Fibroblast of the aortic adventitia (primary cell): ENCODE measurements around the gene RNF34. TPM values are rescaled to one million over a fixed set of nuclear protein-coding genes. Genes with fewer than 3 reads are reported as not detected.
"Not testable (repeated sequence)": the region's sequence is repeated elsewhere in the genome, so short reads cannot be mapped to it uniquely, and the experiment has no call there.

Source experiments
- DNase-seq: peaks from one replicate; pipeline ENCODE4 v3.0.0-alpha.2; 2010; ENCODE audit warnings: low read depth
- H3K4me3 ChIP-seq: 2 replicates; pipeline ENCODE4 v1.5.1; 2011; ENCODE audit warnings: low read depth, mild to moderate bottlenecking, control low read depth, low read length, moderate library complexity
- CTCF ChIP-seq: IDR thresholded peaks from 2 replicates; pipeline ENCODE4 v1.5.1; 2011; ENCODE audit warnings: mild to moderate bottlenecking, low read length, control low read depth, inconsistent platforms; ENCODE audit not compliant: insufficient read depth
- total RNA-seq: library from RNA; depleted of rRNA; stranded (reverse); fragments of >200 nt; gene quantifications from 2 replicates; pipeline ENCODE4 v1.2.3, GENCODE V29; 2012; ENCODE audit warnings: low replicate concordance

The RNF34 gene
- total RNA-seq, 1 donor: 36.9 TPM

- no peak for TF ChIP-seq CTCF
- DNase-seq: no peak
- no peak overlapping the region for H3K4me3 ChIP-seq
Observed at GRCh38 chr12:121376754-121377697, 22.9 kb upstream of the RNF34 start.

DNA sequence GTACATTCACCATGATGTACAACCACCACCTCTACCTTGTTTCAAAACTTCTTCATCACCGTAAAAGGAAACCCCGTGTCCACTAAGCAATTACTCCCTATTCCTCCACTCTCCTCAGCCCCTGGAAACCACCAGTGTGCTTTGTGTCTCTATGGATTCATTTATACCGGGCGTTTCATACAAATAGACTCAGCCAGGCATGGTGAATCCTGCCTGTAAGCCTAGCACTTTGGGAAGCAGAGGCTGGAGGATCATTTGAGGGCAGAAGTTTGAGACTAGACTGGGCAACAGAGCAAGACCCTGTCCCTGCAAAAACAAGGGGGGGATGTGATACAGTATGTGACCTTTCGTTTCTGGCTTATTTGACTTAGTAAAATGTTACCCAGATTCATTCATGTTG, 21.2 kb upstream of the RNF34 start:
- DNase-seq: no peak
- H3K4me3 ChIP-seq: no peak overlapping the region
- TF ChIP-seq CTCF: no peak

GRCh38 chr12:121379945-121380344, 20.0 kb upstream of the RNF34 start:
- no peak overlapping the region for H3K4me3 ChIP-seq
- no peak for TF ChIP-seq CTCF
- DNase-seq: no peak

- DNase-seq: no peak
- TF ChIP-seq CTCF: no peak
- H3K4me3 ChIP-seq: no peak overlapping the region
Observed at GRCh38 chr12:121383601-121384021, 16.3 kb upstream of the RNF34 start.

DNA sequence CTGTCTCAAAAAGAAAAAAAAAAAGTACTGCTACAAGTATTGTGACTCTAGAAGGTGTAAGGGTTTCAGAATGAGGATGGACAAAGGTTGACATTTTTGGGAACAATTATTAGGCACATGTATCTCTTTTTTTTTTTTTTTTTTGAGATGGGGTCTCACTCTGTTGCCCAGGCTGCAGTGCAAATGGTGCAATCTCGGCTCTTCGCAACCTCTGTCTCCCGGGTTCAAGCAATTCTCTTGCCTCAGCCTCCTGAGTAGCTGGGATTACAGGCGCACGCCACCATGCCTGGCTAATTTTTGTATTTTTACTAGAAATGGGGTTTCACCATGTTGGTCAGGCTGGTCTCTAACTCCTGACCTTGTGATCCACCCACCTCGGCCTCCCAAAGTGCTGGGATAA, 15.0 kb upstream of the RNF34 start:
- not testable (repeated sequence) for H3K4me3 ChIP-seq, DNase-seq

DNA sequence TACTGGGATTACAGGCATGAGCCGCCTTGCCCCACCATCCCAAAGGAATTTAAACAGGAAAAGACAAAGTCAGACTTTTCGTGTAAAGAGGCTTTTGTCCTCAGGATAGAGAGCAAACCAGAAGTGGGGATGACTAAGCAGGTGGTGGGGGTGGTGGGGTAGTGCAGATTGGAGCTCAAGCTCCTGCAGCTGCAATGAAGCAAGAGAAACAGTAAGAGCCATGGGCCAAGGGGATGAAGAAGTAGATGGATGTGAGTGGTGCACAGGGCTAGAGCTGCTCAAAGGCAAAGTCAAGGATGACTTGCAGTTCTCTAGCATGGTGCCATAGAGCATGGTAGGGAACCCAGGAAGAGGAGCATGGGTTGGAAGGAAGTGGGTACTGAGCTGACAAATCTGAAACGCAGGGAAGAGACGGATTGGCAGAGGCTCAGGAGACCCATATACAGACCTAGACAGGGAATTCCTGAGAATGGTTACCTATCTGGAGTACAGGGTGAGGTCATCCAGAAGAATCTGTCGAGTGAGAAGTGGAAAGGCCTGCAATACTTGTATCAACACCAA, 11.4 kb upstream of the RNF34 start:
- peak; percentile 65 for DNase-seq
- no peak overlapping the region for H3K4me3 ChIP-seq
- TF ChIP-seq CTCF: no peak

- DNase-seq: no peak
- no peak overlapping the region for H3K4me3 ChIP-seq
- no peak for TF ChIP-seq CTCF
Observed at GRCh38 chr12:121390856-121391255, 9.1 kb upstream of the RNF34 start.
